Endothelial cell of umbilical vein (primary cell): Measurements from ENCODE around the gene SMIM14.

ENCODE experiments used
- CTCF ChIP-seq, 2 donors: IDR thresholded peaks; 1 replicate in 1 of 2; 2 replicates in 1 of 2; pipeline ENCODE4 v1.5.1; 2011; ENCODE audit warnings: low read length in 2 of 2, mild to moderate bottlenecking in 2 of 2, moderate library complexity in 2 of 2, control low read depth in 1 of 2, inconsistent platforms in 1 of 2, low read depth in 1 of 2; ENCODE audit not compliant: insufficient read depth in 1 of 2; ENCODE audit errors: extremely low read depth in 1 of 2
- POLR2A ChIP-seq: IDR thresholded peaks from 2 replicates; pipeline ENCODE4 v1.6.1; 2012; ENCODE audit warnings: low read depth, mild to moderate bottlenecking, control low read depth, low read length

GRCh38 chr4:39542611-39543012 lies 96.1 kb downstream of the SMIM14 start:
- TF ChIP-seq CTCF (IDR thresholded peaks at IDR 0.05; ENCODE audit: extremely low read depth in 1 of 2, insufficient read depth in 1 of 2, low read depth in 1 of 2, low read length in 2 of 2) (no peak), POLR2A (no peak)
